Trophoblast cell (in vitro differentiated cells and primary cell): Measurements from ENCODE around the gene IGSF8.

Experiments
- DNase-seq, 2 donors: peaks; one replicate each; pipeline ENCODE4 v3.0.0-alpha.2; 2016
- H2AFZ ChIP-seq: 2 replicates; pipeline ENCODE4 v1.6.1; 2013; ENCODE audit warnings: low read length, moderate library complexity, mild to moderate bottlenecking; ENCODE audit not compliant: insufficient read depth, poor library complexity
- H2AK5ac ChIP-seq: 2 replicates; pipeline ENCODE4 v1.6.1; 2013; ENCODE audit warnings: mild to moderate bottlenecking, low read length
- H2BK120ac ChIP-seq: 2 replicates; pipeline ENCODE4 v1.6.1; 2013; ENCODE audit warnings: low read length, mild to moderate bottlenecking, moderate library complexity; ENCODE audit not compliant: insufficient read depth, poor library complexity
- H2BK12ac ChIP-seq: 2 replicates; pipeline ENCODE4 v1.6.1; 2013; ENCODE audit warnings: mild to moderate bottlenecking, low read length, moderate library complexity
- H2BK5ac ChIP-seq: 2 replicates; pipeline ENCODE4 v1.6.1; 2013; ENCODE audit warnings: low read length, low read depth, moderate library complexity, mild to moderate bottlenecking; ENCODE audit not compliant: poor library complexity
- H3K14ac ChIP-seq: 2 replicates; pipeline ENCODE4 v1.6.1; 2013; ENCODE audit warnings: mild to moderate bottlenecking, low read length
- H3K18ac ChIP-seq: 2 replicates; pipeline ENCODE4 v1.6.1; 2013; ENCODE audit warnings: mild to moderate bottlenecking, low read length
- H3K23ac ChIP-seq: 2 replicates; pipeline ENCODE4 v1.6.1; 2013; ENCODE audit warnings: low read length
- H3K27ac ChIP-seq: 2 replicates; pipeline ENCODE4 v1.5.1; 2013; ENCODE audit warnings: low read depth, mild to moderate bottlenecking, inconsistent platforms, low read length, moderate library complexity
- H3K27me3 ChIP-seq: 2 replicates; pipeline ENCODE4 v1.6.1; 2013; ENCODE audit warnings: inconsistent platforms, mild to moderate bottlenecking, low read length, moderate library complexity; ENCODE audit not compliant: insufficient read depth
- H3K36me3 ChIP-seq, 2 experiments: 1 replicate in 1 of 2; 2 replicates in 1 of 2; pipeline ENCODE4 v1.6.1; 2013; ENCODE audit warnings: low read length in 2 of 2, mild to moderate bottlenecking in 2 of 2, moderate library complexity in 1 of 2; ENCODE audit not compliant: insufficient read depth in 2 of 2, control insufficient read depth in 1 of 2
- H3K4ac ChIP-seq: 2 replicates; pipeline ENCODE4 v1.6.1; 2013; ENCODE audit warnings: low read depth, mild to moderate bottlenecking, low read length, moderate library complexity
- H3K4me1 ChIP-seq, 2 experiments: 1 replicate in 1 of 2; 2 replicates in 1 of 2; pipeline ENCODE4 v1.6.1; 2013; ENCODE audit warnings: low read length in 2 of 2, mild to moderate bottlenecking in 2 of 2, moderate library complexity in 1 of 2; ENCODE audit not compliant: insufficient read depth in 2 of 2, control insufficient read depth in 1 of 2
- H3K4me2 ChIP-seq: 2 replicates; pipeline ENCODE4 v1.6.1; 2013; ENCODE audit warnings: inconsistent platforms, mild to moderate bottlenecking, low read length, moderate library complexity
- H3K4me3 ChIP-seq: 2 replicates; pipeline ENCODE4 v1.5.1; 2013; ENCODE audit warnings: mild to moderate bottlenecking, low read depth, low read length, inconsistent platforms
- H3K79me1 ChIP-seq: one replicate; pipeline ENCODE4 v1.6.1; 2013; ENCODE audit warnings: low read length
- H3K79me2 ChIP-seq: 2 replicates; pipeline ENCODE4 v1.6.1; 2013; ENCODE audit warnings: low read length, mild to moderate bottlenecking; ENCODE audit not compliant: control insufficient read depth, insufficient read depth, poor library complexity
- H3K9ac ChIP-seq: 2 replicates; pipeline ENCODE4 v1.6.1; 2013; ENCODE audit warnings: mild to moderate bottlenecking, low read length
- H3K9me3 ChIP-seq: 2 replicates; pipeline ENCODE4 v1.6.1; 2013; ENCODE audit warnings: low read depth, mild to moderate bottlenecking, control low read depth, inconsistent platforms, low read length; ENCODE audit not compliant: insufficient read depth
- H4K12ac ChIP-seq: 2 replicates; pipeline ENCODE4 v1.6.1; 2013; ENCODE audit warnings: low read depth, mild to moderate bottlenecking, low read length, moderate library complexity
- H4K8ac ChIP-seq: 2 replicates; pipeline ENCODE4 v1.6.1; 2013; ENCODE audit warnings: low read depth, mild to moderate bottlenecking, low read length, moderate library complexity
- H4K91ac ChIP-seq: one replicate; pipeline ENCODE4 v1.6.1; 2013; ENCODE audit warnings: low read depth, mild to moderate bottlenecking, low read length, moderate library complexity
- WGBS: extraction: QIAGEN DNeasy Blood & Tissue Kit; methylation state at CpG from one replicate; pipeline ENCODE4 v1.1.7; 2013; ENCODE audit warnings: missing lambda C conversion rate; ENCODE audit not compliant: insufficient read length, insufficient coverage; ENCODE audit errors: extremely low coverage; 5-methylcytosine and 5-hydroxymethylcytosine counted together

IGSF8 gene

DNA sequence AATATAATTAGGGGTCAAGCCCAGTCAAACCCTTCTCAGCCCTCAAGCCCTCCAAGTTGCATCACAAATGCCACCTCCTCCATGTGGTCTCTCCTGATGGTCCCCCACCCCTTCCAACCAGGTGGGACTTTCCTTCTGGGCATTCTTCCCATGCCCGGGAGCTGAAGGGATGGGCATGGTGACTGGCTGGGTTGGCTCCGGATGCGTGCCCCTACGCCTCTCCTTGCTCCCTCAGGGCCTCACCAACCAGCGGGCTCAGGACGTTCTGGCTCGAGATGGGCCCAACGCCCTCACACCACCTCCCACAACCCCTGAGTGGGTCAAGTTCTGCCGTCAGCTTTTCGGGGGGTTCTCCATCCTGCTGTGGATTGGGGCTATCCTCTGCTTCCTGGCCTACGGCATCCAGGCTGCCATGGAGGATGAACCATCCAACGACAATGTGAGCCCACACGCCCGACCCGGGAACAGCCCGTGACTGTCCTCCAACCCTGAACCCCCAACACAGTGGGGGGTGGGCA, 24.6 kb upstream of the IGSF8 start:
- no peak overlapping the region for H3K4ac ChIP-seq
- H4K12ac ChIP-seq = no peak overlapping the region
- no peak overlapping the region for H2BK120ac ChIP-seq
- H2AK5ac ChIP-seq = no peak overlapping the region
- H3K9ac ChIP-seq = no peak overlapping the region
- H3K79me1 ChIP-seq = no peaks in the 10 kb centered on the region
- DNase-seq = no peak
- H4K8ac ChIP-seq = no peak overlapping the region
- H3K36me3 ChIP-seq = no peaks in the 10 kb centered on the region
- H4K91ac ChIP-seq = no peak overlapping the region
- H3K27ac ChIP-seq = no peak overlapping the region
- H3K23ac ChIP-seq = no peak overlapping the region
- H3K14ac ChIP-seq = no peak overlapping the region
- H3K4me1 ChIP-seq = peaks cover 5 to 10% of the 10 kb centered on the region in 2 experiments
- WGBS = no CpG with 5 or more reads among the region's 16 CpGs
- no peak overlapping the region for H2BK12ac ChIP-seq
- no peak overlapping the region for H3K18ac ChIP-seq
- no peak overlapping the region for H3K4me3 ChIP-seq
- no peaks in the 10 kb centered on the region for H3K79me2 ChIP-seq
- no peak overlapping the region for H2BK5ac ChIP-seq
- no peaks in the 10 kb centered on the region for H3K27me3 ChIP-seq
- H2AFZ ChIP-seq = no peak overlapping the region
- H3K9me3 ChIP-seq = no peaks in the 10 kb centered on the region
- H3K4me2 ChIP-seq = no peak overlapping the region

- Histone ChIP-seq H4K8ac (no peak overlapping the region), H3K23ac (no peak overlapping the region), H2AK5ac (no peak overlapping the region), H3K27me3 (no peaks in the 10 kb centered on the region), H3K36me3 (no peaks in the 10 kb centered on the region), H3K14ac (no peak overlapping the region), H3K79me2 (no peaks in the 10 kb centered on the region), H3K4me2 (no peak overlapping the region), H3K79me1 (no peaks in the 10 kb centered on the region), H3K18ac (no peak overlapping the region), H3K9ac (no peak overlapping the region), H3K4me3 (no peak overlapping the region), H3K4ac (no peak overlapping the region), H2BK12ac (no peak overlapping the region), H3K4me1 (peaks cover 5 to 10% of the 10 kb centered on the region in 2 experiments), H2AFZ (no peak overlapping the region), H4K12ac (no peak overlapping the region), H3K9me3 (no peaks in the 10 kb centered on the region), H3K27ac (no peak overlapping the region), H2BK5ac (no peak overlapping the region), H4K91ac (no peak overlapping the region), H2BK120ac (no peak overlapping the region)
- no CpG with 5 or more reads among the region's 1 CpG for WGBS
- no peak for DNase-seq
These were observed 23.0 kb upstream of the IGSF8 start for GRCh38 chr1:160121388-160121787.

GRCh38 chr1:160120797-160121196, 22.4 kb upstream of the IGSF8 start:
- peaks cover 5 to 10% of the 10 kb centered on the region in 2 experiments for H3K4me1 ChIP-seq
- H3K23ac ChIP-seq = no peak overlapping the region
- no peak overlapping the region for H3K4ac ChIP-seq
- no peaks in the 10 kb centered on the region for H3K27me3 ChIP-seq
- no peak overlapping the region for H3K9ac ChIP-seq
- no peak for DNase-seq
- no peak overlapping the region for H4K8ac ChIP-seq
- no peaks in the 10 kb centered on the region for H3K79me2 ChIP-seq
- H3K4me2 ChIP-seq = no peak overlapping the region
- H2BK12ac ChIP-seq = no peak overlapping the region
- WGBS = no CpG with 5 or more reads among the region's 5 CpGs
- H2AK5ac ChIP-seq = no peak overlapping the region
- no peak overlapping the region for H2AFZ ChIP-seq
- no peaks in the 10 kb centered on the region for H3K79me1 ChIP-seq
- H2BK120ac ChIP-seq = no peak overlapping the region
- H3K4me3 ChIP-seq = no peak overlapping the region
- no peak overlapping the region for H2BK5ac ChIP-seq
- H3K14ac ChIP-seq = no peak overlapping the region
- H3K27ac ChIP-seq = no peak overlapping the region
- no peak overlapping the region for H3K18ac ChIP-seq
- no peak overlapping the region for H4K12ac ChIP-seq
- H3K36me3 ChIP-seq = no peaks in the 10 kb centered on the region
- H3K9me3 ChIP-seq = no peaks in the 10 kb centered on the region
- no peak overlapping the region for H4K91ac ChIP-seq

GRCh38 chr1:160118928-160119327, 20.5 kb upstream of the IGSF8 start:
- H3K79me1 ChIP-seq = no peaks in the 10 kb centered on the region
- H3K4ac ChIP-seq = no peak overlapping the region
- H4K8ac ChIP-seq = no peak overlapping the region

More at GRCh38 chr1:160118928-160119327, 20.5 kb upstream of the IGSF8 start:
- no peak overlapping the region for H3K14ac ChIP-seq
- no peak overlapping the region for H4K12ac ChIP-seq
- WGBS = no CpG with 5 or more reads among the region's 3 CpGs
- no peaks in the 10 kb centered on the region for H3K27me3 ChIP-seq
- no peak for DNase-seq
- H2BK5ac ChIP-seq = no peak overlapping the region
- no peak overlapping the region for H3K4me2 ChIP-seq
- H3K79me2 ChIP-seq = no peaks in the 10 kb centered on the region
- no peak overlapping the region for H2AFZ ChIP-seq
- no peaks in the 10 kb centered on the region for H3K36me3 ChIP-seq
- H2BK12ac ChIP-seq = no peak overlapping the region
- H3K4me1 ChIP-seq = no peaks in the 10 kb centered on the region
- no peaks in the 10 kb centered on the region for H3K9me3 ChIP-seq
- no peak overlapping the region for H3K23ac ChIP-seq
- H2AK5ac ChIP-seq = no peak overlapping the region
- H3K9ac ChIP-seq = no peak overlapping the region
- H3K4me3 ChIP-seq = no peak overlapping the region
- H4K91ac ChIP-seq = no peak overlapping the region
- H3K18ac ChIP-seq = no peak overlapping the region
- H2BK120ac ChIP-seq = no peak overlapping the region
- no peak overlapping the region for H3K27ac ChIP-seq
